WTC11 (cell line): ENCODE results near the gene PTPRC.

Experiments
- CTCF ChIP-seq: fragments of 200-600 bp; IDR thresholded peaks from 2 replicates; pipeline ENCODE4 v1.8.0; 2022; ENCODE audit warnings: antibody characterized with exemption
- GABPB1 ChIP-seq: sonication (generic); formaldehyde crosslinking; IDR thresholded peaks from 2 replicates; pipeline ENCODE4 v1.8.1; 2023; ENCODE audit warnings: mild to moderate bottlenecking, missing genetic modification reagents
- PREB ChIP-seq: sonication (generic); formaldehyde crosslinking; IDR thresholded peaks from 2 replicates; pipeline ENCODE4 v1.8.1; 2022; ENCODE audit warnings: mild to moderate bottlenecking, missing genetic modification reagents, moderate library complexity, borderline replicate concordance

- TF ChIP-seq PREB (CRISPR knock-in tag) (no peak), CTCF (no peak), GABPB1 (CRISPR knock-in tag) (no peak)
Observed at GRCh38 chr1:198667807-198668206, 29.0 kb downstream of the PTPRC start.
